Measurements from ENCODE around the gene VASH1.
A peak's percentile ranks its signal among the peaks of the same experiment; 100 is the strongest.

Gene VASH1

DNA sequence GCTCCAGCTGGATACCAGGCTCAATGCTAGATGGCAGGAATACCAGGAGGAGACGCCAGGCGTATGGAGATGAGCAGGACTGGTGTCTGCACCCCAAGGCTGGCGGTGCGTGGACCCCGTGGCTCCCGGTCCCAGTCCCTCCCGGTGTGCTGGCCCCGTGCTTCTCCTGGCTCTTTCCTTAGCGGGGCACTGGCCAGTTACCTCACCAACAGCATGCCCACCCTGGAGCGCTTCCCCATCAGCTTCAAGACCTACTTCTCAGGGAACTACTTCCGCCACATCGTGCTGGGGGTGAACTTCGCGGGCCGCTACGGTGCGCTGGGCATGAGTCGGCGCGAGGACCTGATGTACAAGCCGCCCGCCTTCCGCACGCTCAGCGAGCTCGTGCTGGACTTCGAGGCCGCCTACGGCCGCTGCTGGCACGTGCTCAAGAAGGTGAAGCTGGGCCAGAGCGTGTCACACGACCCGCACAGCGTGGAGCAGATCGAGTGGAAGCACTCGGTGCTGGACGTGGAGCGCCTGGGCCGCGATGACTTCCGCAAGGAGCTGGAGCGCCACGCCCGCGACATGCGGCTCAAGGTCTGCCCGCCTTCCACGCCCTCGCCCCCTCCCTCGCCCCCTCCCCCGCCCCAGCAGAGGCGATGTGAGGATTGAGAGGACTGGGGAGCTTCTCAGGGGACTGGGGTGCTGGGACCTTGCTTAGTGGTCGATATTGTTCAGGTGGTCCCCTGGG is 14.6 kb downstream of the VASH1 start:
- H3K27me3 ChIP-seq (ENCODE audit: insufficient read depth, poor library complexity, severe bottlenecking) = no peaks in the 10 kb centered on the region
- H3K27ac ChIP-seq (replicated peaks) = no peak overlapping the region
- H3K4me3 ChIP-seq (replicated peaks; ENCODE audit: insufficient read depth, low read length) = no peak overlapping the region
- DNase-seq (ENCODE audit: low read depth in 1 of 2, low spot score in 1 of 2) = no peak
- TF ChIP-seq, protein P1, sequence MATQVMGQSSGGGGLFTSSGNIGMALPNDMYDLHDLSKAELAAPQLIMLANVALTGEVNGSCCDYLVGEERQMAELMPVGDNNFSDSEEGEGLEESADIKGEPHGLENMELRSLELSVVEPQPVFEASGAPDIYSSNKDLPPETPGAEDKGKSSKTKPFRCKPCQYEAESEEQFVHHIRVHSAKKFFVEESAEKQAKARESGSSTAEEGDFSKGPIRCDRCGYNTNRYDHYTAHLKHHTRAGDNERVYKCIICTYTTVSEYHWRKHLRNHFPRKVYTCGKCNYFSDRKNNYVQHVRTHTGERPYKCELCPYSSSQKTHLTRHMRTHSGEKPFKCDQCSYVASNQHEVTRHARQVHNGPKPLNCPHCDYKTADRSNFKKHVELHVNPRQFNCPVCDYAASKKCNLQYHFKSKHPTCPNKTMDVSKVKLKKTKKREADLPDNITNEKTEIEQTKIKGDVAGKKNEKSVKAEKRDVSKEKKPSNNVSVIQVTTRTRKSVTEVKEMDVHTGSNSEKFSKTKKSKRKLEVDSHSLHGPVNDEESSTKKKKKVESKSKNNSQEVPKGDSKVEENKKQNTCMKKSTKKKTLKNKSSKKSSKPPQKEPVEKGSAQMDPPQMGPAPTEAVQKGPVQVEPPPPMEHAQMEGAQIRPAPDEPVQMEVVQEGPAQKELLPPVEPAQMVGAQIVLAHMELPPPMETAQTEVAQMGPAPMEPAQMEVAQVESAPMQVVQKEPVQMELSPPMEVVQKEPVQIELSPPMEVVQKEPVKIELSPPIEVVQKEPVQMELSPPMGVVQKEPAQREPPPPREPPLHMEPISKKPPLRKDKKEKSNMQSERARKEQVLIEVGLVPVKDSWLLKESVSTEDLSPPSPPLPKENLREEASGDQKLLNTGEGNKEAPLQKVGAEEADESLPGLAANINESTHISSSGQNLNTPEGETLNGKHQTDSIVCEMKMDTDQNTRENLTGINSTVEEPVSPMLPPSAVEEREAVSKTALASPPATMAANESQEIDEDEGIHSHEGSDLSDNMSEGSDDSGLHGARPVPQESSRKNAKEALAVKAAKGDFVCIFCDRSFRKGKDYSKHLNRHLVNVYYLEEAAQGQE (IDR thresholded peaks at IDR 0.05; ENCODE audit: insufficient replicate concordance, low read depth) = no peak
- no peak for TF ChIP-seq GABPA (IDR thresholded peaks at IDR 0.05; ENCODE audit: low read depth)

DNA sequence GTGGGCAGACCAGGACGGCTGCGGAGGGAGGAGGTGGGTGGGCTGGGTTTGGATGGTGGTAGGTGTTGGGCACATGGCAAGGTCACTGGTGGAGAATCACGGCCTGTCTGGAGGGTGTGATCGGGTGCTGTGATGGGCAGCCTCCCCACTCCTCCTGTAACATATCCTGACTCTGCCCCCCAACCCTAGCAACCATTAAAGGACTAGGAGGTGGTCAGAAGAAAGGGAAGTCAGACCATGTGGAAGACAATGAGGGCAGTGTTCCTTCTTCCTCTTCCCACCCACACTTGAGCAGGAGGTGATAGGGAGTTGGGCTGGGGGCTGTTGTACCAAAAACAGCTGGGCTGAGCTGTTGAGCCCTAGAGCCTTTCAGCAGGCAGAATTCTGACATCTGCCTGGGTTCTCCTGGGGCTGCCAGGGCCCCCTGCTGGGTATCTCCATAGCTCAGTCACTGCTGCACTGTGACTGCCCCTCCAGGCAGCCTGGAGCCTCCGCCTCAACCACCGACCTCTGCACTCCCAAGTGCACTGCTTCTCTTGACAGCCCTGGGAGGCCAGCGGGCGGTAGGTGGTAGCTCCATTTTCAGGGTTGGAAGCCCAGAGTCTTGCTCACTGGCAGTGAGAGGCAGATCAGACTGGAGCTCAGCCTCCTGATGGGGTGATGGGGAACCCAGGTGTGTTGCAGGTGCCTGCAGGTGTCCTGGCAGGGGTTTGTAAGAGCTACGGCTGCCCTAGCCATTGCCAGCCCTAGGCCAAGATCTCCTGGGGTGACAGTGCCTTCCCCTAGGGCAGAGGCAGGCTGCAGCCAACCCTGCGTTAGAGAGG is 15.4 kb downstream of the VASH1 start:
- TF ChIP-seq SPI1 (IDR thresholded peaks at IDR 0.05; ENCODE audit: borderline replicate concordance, low read depth) (peak; percentile 31; the same call in 1 of the 2 replicates), POLR2AphosphoS5 (IDR thresholded peaks at IDR 0.05; ENCODE audit: low read depth) (no peak)
- no peaks in the 10 kb centered on the region for H3K27me3 ChIP-seq (ENCODE audit: insufficient read depth, poor library complexity, severe bottlenecking)
- peak in 1 of 2 experiments; percentile 44 for DNase-seq (ENCODE audit: low read depth in 1 of 2, low spot score in 1 of 2)
- H3K4me3 ChIP-seq (replicated peaks; ENCODE audit: insufficient read depth, low read length) = no peak overlapping the region
- no peak overlapping the region for H3K27ac ChIP-seq (replicated peaks)

DNA sequence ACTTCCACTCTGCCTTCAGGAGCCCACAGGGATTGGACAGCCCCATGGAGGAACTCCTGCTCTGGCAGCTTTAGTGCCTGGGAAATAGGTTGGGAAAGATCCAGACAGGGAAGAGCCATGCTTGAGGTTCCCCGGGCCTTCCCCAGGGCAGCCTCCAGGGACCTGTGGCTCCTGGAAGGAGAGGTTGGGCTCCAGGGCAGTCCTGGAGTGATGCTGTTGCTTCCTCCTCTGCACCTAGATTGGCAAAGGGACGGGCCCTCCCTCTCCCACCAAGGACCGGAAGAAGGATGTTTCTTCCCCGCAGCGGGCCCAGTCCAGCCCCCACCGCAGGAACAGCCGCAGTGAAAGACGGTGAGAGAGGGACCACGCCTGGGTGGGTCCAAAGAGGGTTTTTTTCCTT is 16.5 kb downstream of the VASH1 start:
- no peaks in the 10 kb centered on the region for H3K27me3 ChIP-seq (ENCODE audit: insufficient read depth, poor library complexity, severe bottlenecking)
- no peak for DNase-seq (ENCODE audit: low read depth in 1 of 2, low spot score in 1 of 2)
- no peak overlapping the region for H3K27ac ChIP-seq (replicated peaks)
- H3K4me3 ChIP-seq (replicated peaks; ENCODE audit: insufficient read depth, low read length) = no peak overlapping the region
- TF ChIP-seq GABPA (IDR thresholded peaks at IDR 0.05; ENCODE audit: low read depth) (no peak), POLR2AphosphoS5 (IDR thresholded peaks at IDR 0.05; ENCODE audit: low read depth) (no peak), SPI1 (IDR thresholded peaks at IDR 0.05; ENCODE audit: borderline replicate concordance, low read depth) (no peak)
- TF ChIP-seq, protein P2, sequence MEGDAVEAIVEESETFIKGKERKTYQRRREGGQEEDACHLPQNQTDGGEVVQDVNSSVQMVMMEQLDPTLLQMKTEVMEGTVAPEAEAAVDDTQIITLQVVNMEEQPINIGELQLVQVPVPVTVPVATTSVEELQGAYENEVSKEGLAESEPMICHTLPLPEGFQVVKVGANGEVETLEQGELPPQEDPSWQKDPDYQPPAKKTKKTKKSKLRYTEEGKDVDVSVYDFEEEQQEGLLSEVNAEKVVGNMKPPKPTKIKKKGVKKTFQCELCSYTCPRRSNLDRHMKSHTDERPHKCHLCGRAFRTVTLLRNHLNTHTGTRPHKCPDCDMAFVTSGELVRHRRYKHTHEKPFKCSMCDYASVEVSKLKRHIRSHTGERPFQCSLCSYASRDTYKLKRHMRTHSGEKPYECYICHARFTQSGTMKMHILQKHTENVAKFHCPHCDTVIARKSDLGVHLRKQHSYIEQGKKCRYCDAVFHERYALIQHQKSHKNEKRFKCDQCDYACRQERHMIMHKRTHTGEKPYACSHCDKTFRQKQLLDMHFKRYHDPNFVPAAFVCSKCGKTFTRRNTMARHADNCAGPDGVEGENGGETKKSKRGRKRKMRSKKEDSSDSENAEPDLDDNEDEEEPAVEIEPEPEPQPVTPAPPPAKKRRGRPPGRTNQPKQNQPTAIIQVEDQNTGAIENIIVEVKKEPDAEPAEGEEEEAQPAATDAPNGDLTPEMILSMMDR (IDR thresholded peaks at IDR 0.05; ENCODE audit: insufficient read depth, low read length) = no peak
- TF ChIP-seq, protein P1 (IDR thresholded peaks at IDR 0.05; ENCODE audit: insufficient replicate concordance, low read depth) = no peak

DNA sequence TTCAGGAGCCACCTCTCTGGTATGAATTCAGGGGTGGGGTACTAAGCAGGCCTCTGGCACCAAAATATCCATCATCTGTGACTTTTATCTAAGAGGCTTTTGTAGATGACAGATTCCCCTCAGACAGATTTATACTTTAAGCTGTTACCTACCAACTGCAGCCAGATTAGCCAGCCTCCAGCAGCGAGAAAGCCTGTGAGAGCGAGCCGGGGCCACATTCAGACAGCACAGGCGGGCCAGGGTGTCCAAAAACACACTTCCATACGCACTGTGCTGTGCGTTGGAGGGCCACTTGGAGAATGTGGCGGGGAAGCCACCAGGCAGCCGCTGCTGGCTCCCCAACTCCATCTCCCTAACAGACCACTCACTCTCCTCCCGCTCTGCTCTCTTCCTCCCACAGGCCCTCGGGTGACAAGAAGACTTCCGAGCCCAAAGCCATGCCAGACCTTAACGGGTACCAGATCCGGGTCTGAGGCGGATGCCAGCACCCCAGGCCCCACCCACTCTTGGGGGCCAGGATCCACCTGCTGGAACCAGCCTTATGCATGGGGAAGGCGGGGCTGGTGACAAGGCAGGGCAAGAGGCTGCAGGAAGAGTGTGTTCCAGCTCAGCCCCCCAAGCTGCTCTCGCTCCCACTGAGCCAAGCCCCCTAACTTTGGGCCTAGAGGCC is 17.4 kb downstream of the VASH1 start:
- no peak for TF ChIP-seq GABPA (IDR thresholded peaks at IDR 0.05; ENCODE audit: low read depth)
- H3K4me3 ChIP-seq (replicated peaks; ENCODE audit: insufficient read depth, low read length) = no peak overlapping the region
- DNase-seq (ENCODE audit: low read depth in 1 of 2, low spot score in 1 of 2) = no peak
- H3K27ac ChIP-seq (replicated peaks) = no peak overlapping the region
- no peaks in the 10 kb centered on the region for H3K27me3 ChIP-seq (ENCODE audit: insufficient read depth, poor library complexity, severe bottlenecking)
